ENCODE data around the gene B3GNT5.

GRCh38 chr3:183284570-183284969, 31.5 kb downstream of the B3GNT5 start:
- TF ChIP-seq POLR2A (IDR thresholded peaks at IDR 0.05) (no peak), CTCF (IDR thresholded peaks at IDR 0.05) (no peak)

Data from esophagus squamous epithelium (tissue), 4 donors.